GM21825 (cell line): ENCODE measurements around the gene RCL1.
A peak's percentile ranks its signal among the peaks of the same experiment; 100 is the strongest.
"Not testable (repeated sequence)": the region's sequence is repeated elsewhere in the genome, so short reads cannot be mapped to it uniquely, and the experiment has no call there.

Experiments
- ATAC-seq: cut with Tn5 transposase; IDR thresholded peaks from one replicate; pipeline ENCODE4 v1.9.1; 2021; ENCODE audit warnings: mild to moderate bottlenecking, moderate library complexity; ENCODE audit not compliant: unreplicated experiment

The RCL1 gene

GRCh38 chr9:4866239-4866969, 73.7 kb downstream of the RCL1 start:
- ATAC-seq, result no peak

- ATAC-seq, result no peak
Observed at GRCh38 chr9:4873066-4873465, 80.3 kb downstream of the RCL1 start.

- no peak for ATAC-seq
Observed at GRCh38 chr9:4875559-4875958, 82.8 kb downstream of the RCL1 start.

- ATAC-seq, result no peak
Observed at GRCh38 chr9:4879115-4879558, 86.4 kb downstream of the RCL1 start.

GRCh38 chr9:4883326-4883873, 90.7 kb downstream of the RCL1 start:
- ATAC-seq, result no peak

- peak; percentile 97 for ATAC-seq
Observed at GRCh38 chr9:4886698-4887097, 94.0 kb downstream of the RCL1 start.

GRCh38 chr9:4887556-4887955, 94.8 kb downstream of the RCL1 start:
- no peak for ATAC-seq

- no peak for ATAC-seq
Observed at GRCh38 chr9:4890242-4890641, 97.5 kb downstream of the RCL1 start.

- ATAC-seq, result no peak
Observed at GRCh38 chr9:4890929-4891328, 98.2 kb downstream of the RCL1 start.

GRCh38 chr9:4891674-4892073, 98.9 kb downstream of the RCL1 start:
- no peak for ATAC-seq

- ATAC-seq, result no peak
Observed at GRCh38 chr9:4892501-4893194, 99.9 kb downstream of the RCL1 start.

GRCh38 chr9:4894076-4894475, 101.3 kb downstream of the RCL1 start:
- no peak for ATAC-seq

GRCh38 chr9:4899853-4900252, 107.1 kb downstream of the RCL1 start:
- ATAC-seq, result not testable (repeated sequence)

GRCh38 chr9:4901401-4902134, 108.8 kb downstream of the RCL1 start:
- not testable (repeated sequence) for ATAC-seq

GRCh38 chr9:4902135-4902475, 109.4 kb downstream of the RCL1 start:
- no peak for ATAC-seq

GRCh38 chr9:4904322-4905134, 111.8 kb downstream of the RCL1 start:
- ATAC-seq, result no peak

GRCh38 chr9:4905135-4905490, 112.4 kb downstream of the RCL1 start:
- no peak for ATAC-seq
